ENCODE results near the gene POU6F2.
"Not testable (repeated sequence)": the region's sequence is repeated elsewhere in the genome, so short reads cannot be mapped to it uniquely, and the experiment has no call there.

POU6F2 gene

GRCh38 chr7:38977685-38978084, at the start of gene POU6F2:
Gene POU6F2, plus strand, starts transcription at chr7:38977909. Its CDS starts 45 bp downstream, at chr7:38977954.
- no peak for DNase-seq (ENCODE audit: low read depth in 1 of 2, low spot score in 1 of 2)

GRCh38 chr7:38928506-38928905, 49.2 kb upstream of the POU6F2 start:
- DNase-seq (ENCODE audit: low read depth in 1 of 2, low spot score in 1 of 2), result no peak

- DNase-seq (ENCODE audit: low read depth in 1 of 2, low spot score in 1 of 2), result no peak
Observed at GRCh38 chr7:38929460-38930171, 48.1 kb upstream of the POU6F2 start.

- DNase-seq (ENCODE audit: low read depth in 1 of 2, low spot score in 1 of 2), result peak in 1 of 2 donors; percentile 35
Observed at GRCh38 chr7:38932509-38933168, 45.1 kb upstream of the POU6F2 start.

GRCh38 chr7:38934051-38934450, 43.7 kb upstream of the POU6F2 start:
- DNase-seq (ENCODE audit: low read depth in 1 of 2, low spot score in 1 of 2), result no peak

GRCh38 chr7:38934536-38934935, 43.2 kb upstream of the POU6F2 start:
- DNase-seq (ENCODE audit: low read depth in 1 of 2, low spot score in 1 of 2), result no peak

GRCh38 chr7:38936641-38937040, 41.1 kb upstream of the POU6F2 start:
- DNase-seq (ENCODE audit: low read depth in 1 of 2, low spot score in 1 of 2), result no peak

GRCh38 chr7:38938001-38938485, 39.7 kb upstream of the POU6F2 start:
- no peak for DNase-seq (ENCODE audit: low read depth in 1 of 2, low spot score in 1 of 2)

GRCh38 chr7:38938589-38938988, 39.1 kb upstream of the POU6F2 start:
- no peak for DNase-seq (ENCODE audit: low read depth in 1 of 2, low spot score in 1 of 2)

GRCh38 chr7:38940774-38941173, 36.9 kb upstream of the POU6F2 start:
- DNase-seq (ENCODE audit: low read depth in 1 of 2, low spot score in 1 of 2), result no peak

GRCh38 chr7:38942431-38943051, 35.2 kb upstream of the POU6F2 start:
- DNase-seq (ENCODE audit: low read depth in 1 of 2, low spot score in 1 of 2), result no peak

GRCh38 chr7:38947541-38947940, 30.2 kb upstream of the POU6F2 start:
- DNase-seq (ENCODE audit: low read depth in 1 of 2, low spot score in 1 of 2), result not testable (repeated sequence)

GRCh38 chr7:38950309-38950708, 27.4 kb upstream of the POU6F2 start:
- DNase-seq (ENCODE audit: low read depth in 1 of 2, low spot score in 1 of 2), result no peak

GRCh38 chr7:38951213-38951612, 26.5 kb upstream of the POU6F2 start:
- no peak for DNase-seq (ENCODE audit: low read depth in 1 of 2, low spot score in 1 of 2)

GRCh38 chr7:38953227-38953626, 24.5 kb upstream of the POU6F2 start:
- DNase-seq (ENCODE audit: low read depth in 1 of 2, low spot score in 1 of 2), result no peak

- no peak for DNase-seq (ENCODE audit: low read depth in 1 of 2, low spot score in 1 of 2)
Observed at GRCh38 chr7:38953971-38954370, 23.7 kb upstream of the POU6F2 start.

GRCh38 chr7:38955892-38956291, 21.8 kb upstream of the POU6F2 start:
- DNase-seq (ENCODE audit: low read depth in 1 of 2, low spot score in 1 of 2), result no peak

- no peak for DNase-seq (ENCODE audit: low read depth in 1 of 2, low spot score in 1 of 2)
Observed at GRCh38 chr7:38962028-38962427, 15.7 kb upstream of the POU6F2 start.

- no peak for DNase-seq (ENCODE audit: low read depth in 1 of 2, low spot score in 1 of 2)
Observed at GRCh38 chr7:38964921-38965320, 12.8 kb upstream of the POU6F2 start.

- DNase-seq (ENCODE audit: low read depth in 1 of 2, low spot score in 1 of 2), result no peak
Observed at GRCh38 chr7:38973760-38974159, 3.9 kb upstream of the POU6F2 start.

GRCh38 chr7:38975944-38976392, 1.7 kb upstream of the POU6F2 start:
- DNase-seq (ENCODE audit: low read depth in 1 of 2, low spot score in 1 of 2), result no peak

GRCh38 chr7:38978491-38978890, 782 bp downstream of the POU6F2 start:
- no peak for DNase-seq (ENCODE audit: low read depth in 1 of 2, low spot score in 1 of 2)
